Heart right ventricle (tissue), 16 donors: ENCODE results near the gene LRRN4. TPM values are rescaled to one million over a fixed set of nuclear protein-coding genes. Genes with fewer than 3 reads are reported as not detected.

ENCODE experiments used
- ATAC-seq, 8 donors: fragments of 200-7000 bp; cut with Tn5 transposase; one replicate each; pipeline ENCODE4 v1.9.1; 2020; ENCODE audit warnings: mild to moderate bottlenecking in 8 of 8, moderate library complexity in 8 of 8, moderate number of reproducible peaks in 1 of 8
- DNase-seq, 2 donors: peaks; one replicate each; pipeline ENCODE4 v3.0.0-alpha.2; 2020
- H3K27ac ChIP-seq, 10 donors: fragments of 200-600 bp; sonication (generic) in 2 of 10; one replicate each; pipeline versions ENCODE4 v1.5.0 to v1.8.0; 2020 to 2022; ENCODE audit warnings: mild to moderate bottlenecking in 3 of 10
- H3K27me3 ChIP-seq, 7 donors: fragments of 200-600 bp; one replicate each; pipeline ENCODE4 v1.8.0; 2021 to 2022; ENCODE audit warnings: mild to moderate bottlenecking in 2 of 7
- H3K36me3 ChIP-seq, 9 donors: fragments of 200-600 bp; sonication (generic) in 1 of 9; one replicate each; pipeline versions ENCODE4 v1.5.0 to v1.8.0; 2020 to 2022; ENCODE audit warnings: mild to moderate bottlenecking in 2 of 9
- H3K4me1 ChIP-seq, 9 donors: fragments of 200-600 bp; sonication (generic) in 1 of 9; one replicate each; pipeline versions ENCODE4 v1.5.0 to v1.8.0; 2020 to 2022; ENCODE audit warnings: mild to moderate bottlenecking in 4 of 9
- H3K4me3 ChIP-seq, 10 donors: fragments of 200-600 bp; sonication (generic) in 2 of 10; one replicate each; pipeline versions ENCODE4 v1.5.0 to v1.8.0; 2020 to 2022; ENCODE audit warnings: mild to moderate bottlenecking in 7 of 10, moderate library complexity in 2 of 10
- H3K9me3 ChIP-seq, 11 donors: fragments of 200-600 bp in 10 of 11; sonication (generic) in 2 of 11; one replicate each; pipeline versions ENCODE4 v1.5.0 to v1.8.0; 2013 to 2022; ENCODE audit warnings: mild to moderate bottlenecking in 2 of 11, control low read depth in 1 of 11, moderate library complexity in 1 of 11
- WGBS, 2 donors: extraction: QIAGEN DNeasy Blood & Tissue Kit; methylation state at CpG; one replicate each; pipeline ENCODE4 v1.1.7; 2013; ENCODE audit warnings: inconsistent platforms in 1 of 2; 5-methylcytosine and 5-hydroxymethylcytosine counted together
- intact Hi-C, 10 donors: fragments of 100-400 bp; cut with DNase I; formaldehyde crosslinking; loops; one replicate each; pipeline versions ENCODE4 v1.11.1 to v1.14.2; 2022
- polyA plus RNA-seq, 2 donors: library from polyadenylated mRNA; stranded (reverse); fragments of 200-250 nt; gene quantifications; one replicate each; pipeline ENCODE4 v1.2.3, GENCODE V29; 2013
- total RNA-seq, 10 donors: library from RNA; stranded (reverse); fragmentation: NEBNext Ultra II Directional in 3 of 10; extraction: Animal tissue kit (Norgen Biotek cat#: 25700) in 3 of 10; gene quantifications; one replicate each; pipeline versions ENCODE4 v1.2.1 to v1.2.4, GENCODE V29; 2021 to 2023
- TF ChIP-seq, protein P1 (sequence below), 9 donors: fragments of 200-600 bp; sonication (generic) in 2 of 9; IDR thresholded peaks; one replicate each; pipeline versions ENCODE4 v1.5.0 to v1.8.0; 2021 to 2022; ENCODE audit warnings: antibody characterized with exemption in 9 of 9, mild to moderate bottlenecking in 5 of 9, moderate library complexity in 1 of 9
- donor health status: Arrhythmogenic right ventricular cardiomyopathy.
- donor health status: ischemic (EF 13 %, LVEDD 7.1; RV severe dilation, severe dysfunction).
- donor health status: healthy with polysubstance abuse.
- donor health status: DM: no; HTN: yes; CAD: no.
- donor health status: DM: no; HTN: no; CAD: no.
- donor health status: ischemic (EF 25% LVEDD 6.9; RV normal size, moderate dysfunction).
- donor health status: ischemic (EF 25% LVEDD 5.7; RV mildly dilated, moderate dysfunction).
- donor health status: healthy.
- donor health status: DM: yes; HTN: yes; CAD: no.
- donor health status: Ischemic cardiomyopathy.
- donor health status: ischemic (EF 35%, LVEDD 5.7; RV mildly dilated, moderate dysfunction).
- donor health status: nonischemic (EF 11% LVEDD 7.7; RV severe dilation, severe dysfunction).
- donor health status: DM: yes; HTN: yes; CAD: no.
- donor health status: PGD.
- donor health status: ischemic (EF 29% LVEDD 5.4; RV normal size, mild dysfunction).
- donor health status: nonischemic (EF 23%, LVEDD 6.1; RV moderate dilation, normal function).

LRRN4 gene
- total and polyA plus RNA-seq, 12 donors: 0.11 to 1.1 (median 0.21) TPM; not detected in 4

DNA sequence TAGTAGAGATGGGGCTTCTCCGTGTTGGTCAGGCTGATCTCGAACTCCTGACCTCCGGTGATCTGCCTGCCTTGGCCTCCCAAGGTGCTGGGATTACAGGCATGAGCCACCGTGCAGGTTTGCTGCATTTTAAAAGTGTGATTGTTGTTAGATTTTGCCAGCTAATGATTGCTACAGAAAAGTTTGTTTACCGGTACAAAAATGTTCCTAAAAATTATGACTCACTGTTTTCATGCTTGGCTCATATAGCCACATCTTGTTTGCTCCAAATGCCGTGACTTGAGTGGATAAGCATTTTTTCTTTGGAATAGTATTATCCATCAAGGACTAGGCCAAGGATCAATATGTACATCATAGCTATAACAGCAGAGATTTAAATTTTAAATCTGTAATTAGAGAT is 24.3 kb downstream of the LRRN4 start:
- peaks cover 0 to 12% (median 7%) of the 10 kb centered on the region in 11 donors for H3K9me3 ChIP-seq
- intact Hi-C loops: no loop called here
- H3K4me1 ChIP-seq: peaks cover 0 to 62% (median 33%) of the 10 kb centered on the region in 9 donors
- peak overlapping the region in 1 of 10 donors; percentile 13 for H3K27ac ChIP-seq
- DNase-seq (no peak), ATAC-seq (no peak)
- no peak overlapping the region for H3K4me3 ChIP-seq
- WGBS, 2 donors: 73 to 76% methylated on average over 6 of the region's 6 CpGs
- peaks cover 0 to 65% (median 22%) of the 10 kb centered on the region in 9 donors for H3K36me3 ChIP-seq
- no peaks in the 10 kb centered on the region for H3K27me3 ChIP-seq
- TF ChIP-seq, protein P1, sequence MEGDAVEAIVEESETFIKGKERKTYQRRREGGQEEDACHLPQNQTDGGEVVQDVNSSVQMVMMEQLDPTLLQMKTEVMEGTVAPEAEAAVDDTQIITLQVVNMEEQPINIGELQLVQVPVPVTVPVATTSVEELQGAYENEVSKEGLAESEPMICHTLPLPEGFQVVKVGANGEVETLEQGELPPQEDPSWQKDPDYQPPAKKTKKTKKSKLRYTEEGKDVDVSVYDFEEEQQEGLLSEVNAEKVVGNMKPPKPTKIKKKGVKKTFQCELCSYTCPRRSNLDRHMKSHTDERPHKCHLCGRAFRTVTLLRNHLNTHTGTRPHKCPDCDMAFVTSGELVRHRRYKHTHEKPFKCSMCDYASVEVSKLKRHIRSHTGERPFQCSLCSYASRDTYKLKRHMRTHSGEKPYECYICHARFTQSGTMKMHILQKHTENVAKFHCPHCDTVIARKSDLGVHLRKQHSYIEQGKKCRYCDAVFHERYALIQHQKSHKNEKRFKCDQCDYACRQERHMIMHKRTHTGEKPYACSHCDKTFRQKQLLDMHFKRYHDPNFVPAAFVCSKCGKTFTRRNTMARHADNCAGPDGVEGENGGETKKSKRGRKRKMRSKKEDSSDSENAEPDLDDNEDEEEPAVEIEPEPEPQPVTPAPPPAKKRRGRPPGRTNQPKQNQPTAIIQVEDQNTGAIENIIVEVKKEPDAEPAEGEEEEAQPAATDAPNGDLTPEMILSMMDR (IDR thresholded peaks at IDR 0.05): no peak

DNA sequence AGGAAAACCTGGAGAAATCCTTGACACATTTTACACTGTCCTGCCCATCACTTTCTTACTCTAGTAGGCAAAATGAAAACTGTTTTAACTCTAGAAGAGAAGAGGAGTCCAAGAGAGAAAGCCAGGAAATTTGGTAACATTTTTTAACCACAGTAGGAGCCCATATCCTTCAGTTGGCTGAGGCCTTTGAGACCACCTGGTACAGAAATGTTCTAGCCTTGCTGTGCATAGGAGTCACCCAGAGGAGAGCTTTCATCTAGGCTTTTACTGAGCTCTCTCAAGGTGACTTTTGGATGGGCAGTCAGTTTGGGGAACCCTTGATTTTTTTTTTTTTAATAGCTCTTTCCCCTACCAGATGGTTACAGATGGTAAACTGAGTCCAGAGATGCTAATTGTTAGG is 25.0 kb downstream of the LRRN4 start:
- no peak for ATAC-seq
- H3K27ac ChIP-seq: peak overlapping the region in 2 of 10 donors; percentile 7 to 35
- H3K27me3 ChIP-seq: no peaks in the 10 kb centered on the region
- intact Hi-C loops: no loop called here
- peaks cover 0 to 56% (median 29%) of the 10 kb centered on the region in 9 donors for H3K4me1 ChIP-seq
- TF ChIP-seq, protein P1 (IDR thresholded peaks at IDR 0.05): no peak
- peaks cover 0 to 12% (median 7%) of the 10 kb centered on the region in 11 donors for H3K9me3 ChIP-seq
- DNase-seq: no peak
- peaks cover 0 to 65% (median 20%) of the 10 kb centered on the region in 9 donors for H3K36me3 ChIP-seq
- H3K4me3 ChIP-seq: no peak overlapping the region

DNA sequence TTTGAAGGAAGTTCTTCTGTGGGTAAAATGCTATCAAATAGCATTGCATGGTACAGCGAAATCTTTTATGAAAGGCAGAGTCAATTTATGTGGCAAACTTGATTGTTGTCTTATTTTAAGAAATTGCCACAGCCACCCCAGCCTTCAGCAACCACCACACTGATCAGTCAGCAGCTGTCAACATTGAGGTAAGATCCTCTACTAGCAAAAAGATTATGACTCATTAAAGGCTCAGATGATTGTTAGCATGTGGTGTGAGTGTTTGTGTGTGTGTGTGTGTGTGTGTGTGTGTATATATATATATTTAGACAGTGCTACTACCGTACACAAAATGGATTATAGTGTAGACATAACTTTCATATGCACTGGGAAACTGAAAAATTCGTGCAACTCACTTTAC is 27.8 kb downstream of the LRRN4 start:
- WGBS, 2 donors: 76 to 77% methylated on average over 3 of the region's 3 CpGs
- Histone ChIP-seq H3K4me3 (no peak overlapping the region), H3K9me3 (peaks cover 0 to 12% (median 7%) of the 10 kb centered on the region in 11 donors), H3K4me1 (peaks cover 0 to 33% (median 14%) of the 10 kb centered on the region in 9 donors), H3K27me3 (no peaks in the 10 kb centered on the region), H3K36me3 (peaks cover 0 to 71% (median 21%) of the 10 kb centered on the region in 9 donors), H3K27ac (peak overlapping the region in 2 of 10 donors; percentile 20 to 27)
- ATAC-seq: peak in 5 of 8 donors; percentile 24 to 75 (median 39)
- no peak for DNase-seq
- intact Hi-C loops: no loop called here
- TF ChIP-seq, protein P1 (IDR thresholded peaks at IDR 0.05): no peak

DNA sequence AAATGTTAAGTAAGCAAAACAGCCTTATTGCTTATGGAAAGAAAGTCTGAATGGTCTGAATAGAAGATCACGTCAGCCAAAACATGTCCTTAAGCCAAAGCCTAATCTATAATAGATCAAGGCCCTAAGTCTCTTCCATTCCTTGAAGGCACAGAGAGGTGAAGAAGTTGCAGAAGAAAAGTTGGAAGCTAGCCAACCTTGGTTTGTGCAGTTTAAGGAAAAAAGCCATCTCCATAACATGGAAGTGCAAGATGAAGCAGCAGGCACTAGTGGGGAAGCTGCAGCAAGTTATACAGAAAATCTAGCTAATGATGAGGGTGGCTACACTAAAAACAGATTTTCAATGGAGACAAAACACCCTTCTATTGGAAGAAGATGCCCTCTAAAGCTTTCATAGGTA is 29.1 kb downstream of the LRRN4 start:
- ATAC-seq (no peak), DNase-seq (no peak)
- intact Hi-C loops: no loop called here
- H3K27me3 ChIP-seq: no peaks in the 10 kb centered on the region
- H3K9me3 ChIP-seq: peaks cover 0 to 12% (median 7%) of the 10 kb centered on the region in 11 donors
- no peak overlapping the region for H3K4me3 ChIP-seq
- no peak overlapping the region for H3K27ac ChIP-seq
- H3K36me3 ChIP-seq: peaks cover 0 to 75% (median 21%) of the 10 kb centered on the region in 9 donors
- TF ChIP-seq, protein P1 (IDR thresholded peaks at IDR 0.05): no peak
- H3K4me1 ChIP-seq: peaks cover 0 to 23% (median 7%) of the 10 kb centered on the region in 9 donors
- 96 to 98% methylated on average over 1 of the region's 1 CpG for WGBS, 2 donors
